Mesothelial cell of epicardium (in vitro differentiated cells): ENCODE measurements around the gene SAMD11. TPM values are rescaled to one million over a fixed set of nuclear protein-coding genes. Genes with fewer than 3 reads are reported as not detected.

ENCODE experiments used
- DNase-seq, 2 experiments: peaks; one replicate each; pipeline ENCODE4 v3.0.0; 2021; ENCODE audit warnings: low spot score in 2 of 2; ENCODE audit not compliant: unreplicated experiment in 2 of 2
- H3K27ac Mint-ChIP-seq: 2 replicates; pipeline ENCODE4 v1.8.0; 2021; ENCODE audit warnings: mixed read lengths
- H3K27me3 Mint-ChIP-seq: 2 replicates; pipeline ENCODE4 v1.8.0; 2021; ENCODE audit warnings: low read depth, mixed read lengths
- H3K36me3 Mint-ChIP-seq: 2 replicates; pipeline ENCODE4 v1.8.0; 2021; ENCODE audit warnings: mixed read lengths
- H3K4me1 Mint-ChIP-seq: 2 replicates; pipeline ENCODE4 v1.8.0; 2021; ENCODE audit warnings: mixed read lengths
- H3K4me3 Mint-ChIP-seq: 2 replicates; pipeline ENCODE4 v1.8.0; 2021; ENCODE audit warnings: mild to moderate bottlenecking, moderate library complexity, mixed read lengths
- H3K9me3 Mint-ChIP-seq: 2 replicates; pipeline ENCODE4 v1.8.0; 2021; ENCODE audit warnings: mixed read lengths
- CTCF ChIP-seq: fragments of 200-600 bp; sonication (generic); IDR thresholded peaks from one replicate; pipeline ENCODE4 v1.5.0; 2021; ENCODE audit warnings: antibody characterized with exemption; ENCODE audit not compliant: unreplicated experiment
- total RNA-seq: library from RNA; stranded (reverse); gene quantifications from 3 replicates; pipeline ENCODE4 v1.2.1, GENCODE V29; 2021

SAMD11 gene
- total RNA-seq, 1 donor from 2014 or later = 313 TPM

GRCh38 chr1:930633-931138, 7.0 kb downstream of the SAMD11 start:
- no peak for DNase-seq
- Mint-ChIP-seq H3K4me1 (peaks cover 64% of the 10 kb centered on the region), H3K27me3 (no peaks in the 10 kb centered on the region), H3K27ac (no peak overlapping the region), H3K4me3 (no peak overlapping the region), H3K9me3 (no peaks in the 10 kb centered on the region), H3K36me3 (peaks cover 9% of the 10 kb centered on the region)
- no peak for TF ChIP-seq CTCF

GRCh38 chr1:931380-932172, 7.9 kb downstream of the SAMD11 start:
- no peaks in the 10 kb centered on the region for H3K9me3 Mint-ChIP-seq
- TF ChIP-seq CTCF = no peak
- no peak overlapping the region for H3K27ac Mint-ChIP-seq
- H3K36me3 Mint-ChIP-seq = peaks cover 9% of the 10 kb centered on the region
- peak overlapping the region; percentile 29 for H3K4me3 Mint-ChIP-seq
- no peaks in the 10 kb centered on the region for H3K27me3 Mint-ChIP-seq
- peaks cover 62% of the 10 kb centered on the region for H3K4me1 Mint-ChIP-seq
- DNase-seq = no peak

GRCh38 chr1:932173-932510, 8.4 kb downstream of the SAMD11 start:
- peaks cover 61% of the 10 kb centered on the region for H3K4me1 Mint-ChIP-seq
- H3K4me3 Mint-ChIP-seq = no peak overlapping the region
- no peaks in the 10 kb centered on the region for H3K9me3 Mint-ChIP-seq
- H3K27me3 Mint-ChIP-seq = no peaks in the 10 kb centered on the region
- TF ChIP-seq CTCF = no peak
- DNase-seq = no peak
- H3K27ac Mint-ChIP-seq = no peak overlapping the region
- peaks cover 9% of the 10 kb centered on the region for H3K36me3 Mint-ChIP-seq

GRCh38 chr1:932776-933602, 9.3 kb downstream of the SAMD11 start:
- no peaks in the 10 kb centered on the region for H3K9me3 Mint-ChIP-seq
- H3K4me1 Mint-ChIP-seq = peaks cover 57% of the 10 kb centered on the region
- no peaks in the 10 kb centered on the region for H3K27me3 Mint-ChIP-seq
- no peak for DNase-seq
- H3K4me3 Mint-ChIP-seq = peak overlapping the region; percentile 30
- TF ChIP-seq CTCF = no peak
- peak overlapping the region; percentile 56 for H3K27ac Mint-ChIP-seq
- peaks cover 4% of the 10 kb centered on the region for H3K36me3 Mint-ChIP-seq

- Mint-ChIP-seq H3K4me3 (peak overlapping the region; percentile 30), H3K27me3 (no peaks in the 10 kb centered on the region), H3K27ac (no peak overlapping the region), H3K9me3 (no peaks in the 10 kb centered on the region), H3K4me1 (peaks cover 62% of the 10 kb centered on the region), H3K36me3 (peaks cover 4% of the 10 kb centered on the region)
- no peak for TF ChIP-seq CTCF
- no peak for DNase-seq
Measured at GRCh38 chr1:933603-933940, 9.8 kb downstream of the SAMD11 start.
